ENCODE results near the gene POLN.

POLN gene

DNA sequence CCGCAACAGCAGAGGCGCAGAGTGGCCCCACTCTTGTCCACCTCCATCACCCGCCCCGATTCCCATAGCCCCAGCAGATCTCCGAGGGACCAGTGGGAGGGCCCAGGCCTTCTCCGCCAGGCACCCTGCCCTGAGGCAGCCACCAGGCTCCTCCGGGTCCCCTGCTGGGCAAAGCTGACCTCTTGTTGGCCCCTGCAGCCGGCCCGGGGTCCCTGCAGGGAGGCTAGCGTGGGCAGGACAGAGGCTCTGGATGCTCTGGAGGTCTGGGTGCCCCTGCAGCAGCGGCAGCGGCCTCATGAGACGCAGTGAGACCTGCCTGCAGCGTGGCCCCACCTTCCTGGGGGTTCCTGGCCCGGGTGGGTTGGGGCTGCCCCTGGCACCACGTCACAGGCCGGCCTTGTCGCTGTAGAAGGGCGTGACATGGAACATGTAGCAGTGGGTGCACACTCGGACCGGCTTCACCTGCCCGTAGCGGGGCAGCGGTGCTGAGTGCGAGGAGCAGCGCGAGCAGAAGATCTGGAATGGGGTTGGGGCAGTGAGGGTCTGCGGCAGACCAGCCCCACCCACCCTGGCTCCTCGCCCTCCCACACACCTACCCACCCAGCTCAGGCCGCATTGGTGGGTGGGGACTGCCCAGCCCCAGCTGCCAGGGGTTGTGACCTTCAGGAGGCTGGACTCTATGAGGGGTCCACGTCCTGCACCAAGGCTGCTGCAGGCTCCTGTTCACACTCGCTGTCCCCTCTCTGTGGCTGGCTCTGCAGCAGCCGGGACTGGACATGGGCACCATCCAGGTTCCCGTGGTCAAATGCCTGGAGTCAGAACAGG, 28.6 kb upstream of the POLN start:
- no peak overlapping the region for H3K4me3 ChIP-seq (ENCODE audit: low read length, poor library complexity, severe bottlenecking)
- no peak overlapping the region for H2AFZ ChIP-seq (ENCODE audit: low read length)
- TF ChIP-seq EZH2phosphoT487 (IDR thresholded peaks at IDR 0.05; ENCODE audit: borderline replicate concordance): no peak
- TF ChIP-seq, protein P1, sequence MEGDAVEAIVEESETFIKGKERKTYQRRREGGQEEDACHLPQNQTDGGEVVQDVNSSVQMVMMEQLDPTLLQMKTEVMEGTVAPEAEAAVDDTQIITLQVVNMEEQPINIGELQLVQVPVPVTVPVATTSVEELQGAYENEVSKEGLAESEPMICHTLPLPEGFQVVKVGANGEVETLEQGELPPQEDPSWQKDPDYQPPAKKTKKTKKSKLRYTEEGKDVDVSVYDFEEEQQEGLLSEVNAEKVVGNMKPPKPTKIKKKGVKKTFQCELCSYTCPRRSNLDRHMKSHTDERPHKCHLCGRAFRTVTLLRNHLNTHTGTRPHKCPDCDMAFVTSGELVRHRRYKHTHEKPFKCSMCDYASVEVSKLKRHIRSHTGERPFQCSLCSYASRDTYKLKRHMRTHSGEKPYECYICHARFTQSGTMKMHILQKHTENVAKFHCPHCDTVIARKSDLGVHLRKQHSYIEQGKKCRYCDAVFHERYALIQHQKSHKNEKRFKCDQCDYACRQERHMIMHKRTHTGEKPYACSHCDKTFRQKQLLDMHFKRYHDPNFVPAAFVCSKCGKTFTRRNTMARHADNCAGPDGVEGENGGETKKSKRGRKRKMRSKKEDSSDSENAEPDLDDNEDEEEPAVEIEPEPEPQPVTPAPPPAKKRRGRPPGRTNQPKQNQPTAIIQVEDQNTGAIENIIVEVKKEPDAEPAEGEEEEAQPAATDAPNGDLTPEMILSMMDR (conservative IDR thresholded peaks at IDR 0.05; ENCODE audit: low read length): no peak
- no peaks in the 10 kb centered on the region for H3K79me2 ChIP-seq (ENCODE audit: insufficient read depth, low read length)
- H3K9me2 ChIP-seq (replicated peaks; ENCODE audit: low read depth, low read length): no peaks in the 10 kb centered on the region
- H3K9me3 ChIP-seq (ENCODE audit: insufficient read depth, low read depth, low read length): no peaks in the 10 kb centered on the region
- H4K20me1 ChIP-seq (ENCODE audit: insufficient read depth, low read length, poor library complexity, severe bottlenecking): no peaks in the 10 kb centered on the region
- peaks cover 16% of the 10 kb centered on the region for H3K4me1 ChIP-seq (ENCODE audit: insufficient read depth, low read length, poor library complexity, severe bottlenecking)
- no peak overlapping the region for H3K9ac ChIP-seq (ENCODE audit: low read depth, low read length, poor library complexity, severe bottlenecking)
- H3K36me3 ChIP-seq (ENCODE audit: insufficient read depth, low read length): no peaks in the 10 kb centered on the region
- no peaks in the 10 kb centered on the region for H3F3A ChIP-seq (ENCODE audit: low read depth)
- no peaks in the 10 kb centered on the region for H3K27me3 ChIP-seq (ENCODE audit: insufficient read depth, low read length, poor library complexity, severe bottlenecking)
- no peak overlapping the region for H3K4me2 ChIP-seq (ENCODE audit: low read depth, low read length, poor library complexity, severe bottlenecking)

DNA sequence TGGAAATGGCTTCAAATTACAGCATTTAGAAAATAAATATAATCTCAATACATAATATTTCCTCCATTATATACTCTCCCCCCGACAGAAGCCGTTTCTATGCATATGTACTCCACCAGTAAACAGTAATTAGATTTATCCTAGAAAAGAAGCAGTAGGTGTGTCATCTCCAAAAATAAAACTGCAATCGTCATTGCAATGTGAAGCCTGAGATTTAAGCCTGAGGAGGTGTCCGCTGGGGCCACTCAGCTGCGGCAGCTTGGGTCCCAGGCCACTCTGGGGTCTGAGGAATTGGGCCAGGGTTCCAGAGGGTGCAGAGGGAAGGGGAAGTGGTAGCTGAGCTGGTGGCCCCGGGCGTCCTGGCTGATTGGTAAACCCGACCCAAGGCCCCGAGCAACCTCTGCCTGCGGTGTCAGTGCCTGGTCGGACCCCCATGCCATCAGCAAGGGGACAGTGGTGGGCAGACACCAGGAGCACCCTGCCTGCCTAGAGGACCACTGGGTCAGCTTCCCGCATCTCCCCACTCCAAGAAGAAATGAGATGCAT, 27.8 kb upstream of the POLN start:
- Histone ChIP-seq H4K20me1 (ENCODE audit: insufficient read depth, low read length, poor library complexity, severe bottlenecking) (no peaks in the 10 kb centered on the region), H3K9me3 (ENCODE audit: insufficient read depth, low read depth, low read length) (no peaks in the 10 kb centered on the region), H3K27me3 (ENCODE audit: insufficient read depth, low read length, poor library complexity, severe bottlenecking) (no peaks in the 10 kb centered on the region), H3K9me2 (replicated peaks; ENCODE audit: low read depth, low read length) (no peaks in the 10 kb centered on the region), H3K79me2 (ENCODE audit: insufficient read depth, low read length) (no peaks in the 10 kb centered on the region), H3K4me3 (ENCODE audit: low read length, poor library complexity, severe bottlenecking) (no peak overlapping the region), H2AFZ (ENCODE audit: low read length) (no peak overlapping the region), H3K9ac (ENCODE audit: low read depth, low read length, poor library complexity, severe bottlenecking) (no peak overlapping the region), H3K36me3 (ENCODE audit: insufficient read depth, low read length) (no peaks in the 10 kb centered on the region), H3K4me1 (ENCODE audit: insufficient read depth, low read length, poor library complexity, severe bottlenecking) (peaks cover 16% of the 10 kb centered on the region), H3F3A (ENCODE audit: low read depth) (no peaks in the 10 kb centered on the region), H3K4me2 (ENCODE audit: low read depth, low read length, poor library complexity, severe bottlenecking) (no peak overlapping the region)
- TF ChIP-seq, protein P1 (conservative IDR thresholded peaks at IDR 0.05; ENCODE audit: low read length): no peak
- no peak for TF ChIP-seq EZH2phosphoT487 (IDR thresholded peaks at IDR 0.05; ENCODE audit: borderline replicate concordance)

DNA sequence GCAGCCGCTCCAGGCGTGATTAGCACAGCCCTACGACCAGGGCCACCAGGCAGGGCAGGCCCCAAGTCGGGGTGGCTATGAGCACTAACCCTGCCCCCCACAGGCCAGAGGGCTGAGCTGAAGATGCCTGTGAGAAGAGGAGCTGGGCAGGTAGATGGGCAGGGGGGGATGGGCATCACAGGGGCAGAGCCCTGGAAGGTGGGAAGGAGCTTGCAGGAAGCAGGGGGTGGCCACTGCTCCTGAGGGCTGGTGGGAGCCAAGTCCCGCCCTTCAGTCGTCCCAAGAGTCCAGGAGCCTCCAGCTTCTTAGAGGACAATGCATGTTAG, 27.2 kb upstream of the POLN start:
- no peaks in the 10 kb centered on the region for H3K9me3 ChIP-seq (ENCODE audit: insufficient read depth, low read depth, low read length)
- no peak overlapping the region for H3K4me2 ChIP-seq (ENCODE audit: low read depth, low read length, poor library complexity, severe bottlenecking)
- no peaks in the 10 kb centered on the region for H3F3A ChIP-seq (ENCODE audit: low read depth)
- TF ChIP-seq EZH2phosphoT487 (IDR thresholded peaks at IDR 0.05; ENCODE audit: borderline replicate concordance): no peak
- TF ChIP-seq, protein P1 (conservative IDR thresholded peaks at IDR 0.05; ENCODE audit: low read length): no peak
- H3K4me3 ChIP-seq (ENCODE audit: low read length, poor library complexity, severe bottlenecking): no peak overlapping the region
- no peaks in the 10 kb centered on the region for H4K20me1 ChIP-seq (ENCODE audit: insufficient read depth, low read length, poor library complexity, severe bottlenecking)
- no peaks in the 10 kb centered on the region for H3K79me2 ChIP-seq (ENCODE audit: insufficient read depth, low read length)
- no peaks in the 10 kb centered on the region for H3K9me2 ChIP-seq (replicated peaks; ENCODE audit: low read depth, low read length)
- no peaks in the 10 kb centered on the region for H3K27me3 ChIP-seq (ENCODE audit: insufficient read depth, low read length, poor library complexity, severe bottlenecking)
- no peak overlapping the region for H2AFZ ChIP-seq (ENCODE audit: low read length)
- H3K4me1 ChIP-seq (ENCODE audit: insufficient read depth, low read length, poor library complexity, severe bottlenecking): peaks cover 16% of the 10 kb centered on the region
- H3K9ac ChIP-seq (ENCODE audit: low read depth, low read length, poor library complexity, severe bottlenecking): no peak overlapping the region
- no peaks in the 10 kb centered on the region for H3K36me3 ChIP-seq (ENCODE audit: insufficient read depth, low read length)

All from Loucy (cell line).